ENCODE results near the gene TEAD2. TPM values are rescaled to one million over a fixed set of nuclear protein-coding genes. Genes with fewer than 3 reads are reported as not detected.

The TEAD2 gene
- total RNA-seq, 1 experiment from 2014 or later: 106 TPM

DNA sequence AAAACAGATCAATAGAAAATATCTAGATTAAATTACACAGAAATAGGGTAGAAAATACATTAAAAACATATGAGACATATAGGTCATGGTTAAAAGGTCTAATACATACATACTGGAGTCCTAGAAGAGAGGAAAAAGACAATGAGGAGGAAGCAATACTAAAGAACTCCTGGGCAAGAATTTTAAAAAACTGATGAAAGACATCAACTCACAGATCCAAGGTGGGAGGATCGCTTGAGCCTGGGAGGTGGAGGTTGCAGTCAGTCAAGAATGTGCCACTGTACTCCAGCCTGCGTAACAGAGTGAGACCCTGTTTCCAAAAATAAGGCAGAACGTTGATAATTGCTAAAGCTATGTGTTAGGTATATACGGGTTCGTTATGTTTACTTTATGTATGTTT is 20.4 kb upstream of the TEAD2 start:
- DNase-seq (ENCODE audit: low spot score) (no peak), ATAC-seq (no peak)
- ChIA-PET POLR2A (no interaction called here), CTCF (interaction anchor here (1.4 kb wide), 1 partner anchor 93 kb away, joined by 4 read pairs; no protein-coding TSS in a partner anchor)
- H3K27me3 Mint-ChIP-seq (ENCODE audit: low read depth): peaks cover 14% of the 10 kb centered on the region
- no peaks in the 10 kb centered on the region; the same call in 1 of the 2 replicates for H3K4me1 Mint-ChIP-seq
- TF ChIP-seq, protein P1, sequence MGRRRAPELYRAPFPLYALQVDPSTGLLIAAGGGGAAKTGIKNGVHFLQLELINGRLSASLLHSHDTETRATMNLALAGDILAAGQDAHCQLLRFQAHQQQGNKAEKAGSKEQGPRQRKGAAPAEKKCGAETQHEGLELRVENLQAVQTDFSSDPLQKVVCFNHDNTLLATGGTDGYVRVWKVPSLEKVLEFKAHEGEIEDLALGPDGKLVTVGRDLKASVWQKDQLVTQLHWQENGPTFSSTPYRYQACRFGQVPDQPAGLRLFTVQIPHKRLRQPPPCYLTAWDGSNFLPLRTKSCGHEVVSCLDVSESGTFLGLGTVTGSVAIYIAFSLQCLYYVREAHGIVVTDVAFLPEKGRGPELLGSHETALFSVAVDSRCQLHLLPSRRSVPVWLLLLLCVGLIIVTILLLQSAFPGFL (CRISPR knock-in tag; IDR thresholded peaks at IDR 0.05; ENCODE audit: borderline replicate concordance): no peak
- TF ChIP-seq, protein P2, sequence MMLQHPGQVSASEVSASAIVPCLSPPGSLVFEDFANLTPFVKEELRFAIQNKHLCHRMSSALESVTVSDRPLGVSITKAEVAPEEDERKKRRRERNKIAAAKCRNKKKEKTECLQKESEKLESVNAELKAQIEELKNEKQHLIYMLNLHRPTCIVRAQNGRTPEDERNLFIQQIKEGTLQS (CRISPR knock-in tag; conservative IDR thresholded peaks at IDR 0.05): no peak
- TF ChIP-seq, protein P3, sequence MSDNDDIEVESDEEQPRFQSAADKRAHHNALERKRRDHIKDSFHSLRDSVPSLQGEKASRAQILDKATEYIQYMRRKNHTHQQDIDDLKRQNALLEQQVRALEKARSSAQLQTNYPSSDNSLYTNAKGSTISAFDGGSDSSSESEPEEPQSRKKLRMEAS (CRISPR knock-in tag; IDR thresholded peaks at IDR 0.05): no peak
- TF ChIP-seq TCF7 (CRISPR knock-in tag; IDR thresholded peaks at IDR 0.05; ENCODE audit: low read depth) (no peak), IRF2 (CRISPR knock-in tag; IDR thresholded peaks at IDR 0.05; ENCODE audit: borderline replicate concordance, low read depth) (no peak)
- TF ChIP-seq, protein P4, sequence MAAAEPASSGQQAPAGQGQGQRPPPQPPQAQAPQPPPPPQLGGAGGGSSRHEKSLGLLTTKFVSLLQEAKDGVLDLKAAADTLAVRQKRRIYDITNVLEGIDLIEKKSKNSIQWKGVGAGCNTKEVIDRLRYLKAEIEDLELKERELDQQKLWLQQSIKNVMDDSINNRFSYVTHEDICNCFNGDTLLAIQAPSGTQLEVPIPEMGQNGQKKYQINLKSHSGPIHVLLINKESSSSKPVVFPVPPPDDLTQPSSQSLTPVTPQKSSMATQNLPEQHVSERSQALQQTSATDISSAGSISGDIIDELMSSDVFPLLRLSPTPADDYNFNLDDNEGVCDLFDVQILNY (CRISPR knock-in tag; IDR thresholded peaks at IDR 0.05): no peak
- TF ChIP-seq, protein P5, sequence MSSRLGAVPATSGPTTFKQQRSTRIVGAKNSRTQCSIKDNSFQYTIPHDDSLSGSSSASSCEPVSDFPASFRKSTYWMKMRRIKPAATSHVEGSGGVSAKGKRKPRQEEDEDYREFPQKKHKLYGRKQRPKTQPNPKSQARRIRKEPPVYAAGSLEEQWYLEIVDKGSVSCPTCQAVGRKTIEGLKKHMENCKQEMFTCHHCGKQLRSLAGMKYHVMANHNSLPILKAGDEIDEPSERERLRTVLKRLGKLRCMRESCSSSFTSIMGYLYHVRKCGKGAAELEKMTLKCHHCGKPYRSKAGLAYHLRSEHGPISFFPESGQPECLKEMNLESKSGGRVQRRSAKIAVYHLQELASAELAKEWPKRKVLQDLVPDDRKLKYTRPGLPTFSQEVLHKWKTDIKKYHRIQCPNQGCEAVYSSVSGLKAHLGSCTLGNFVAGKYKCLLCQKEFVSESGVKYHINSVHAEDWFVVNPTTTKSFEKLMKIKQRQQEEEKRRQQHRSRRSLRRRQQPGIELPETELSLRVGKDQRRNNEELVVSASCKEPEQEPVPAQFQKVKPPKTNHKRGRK (CRISPR knock-in tag; IDR thresholded peaks at IDR 0.05; ENCODE audit: borderline replicate concordance): no peak
- H3K27ac Mint-ChIP-seq: no peak overlapping the region
- peaks cover 2% of the 10 kb centered on the region; the same call in 1 of the 2 replicates for H3K36me3 Mint-ChIP-seq
- peaks cover 18% of the 10 kb centered on the region for H3K9me3 Mint-ChIP-seq
- no peak overlapping the region for H3K4me3 Mint-ChIP-seq

DNA sequence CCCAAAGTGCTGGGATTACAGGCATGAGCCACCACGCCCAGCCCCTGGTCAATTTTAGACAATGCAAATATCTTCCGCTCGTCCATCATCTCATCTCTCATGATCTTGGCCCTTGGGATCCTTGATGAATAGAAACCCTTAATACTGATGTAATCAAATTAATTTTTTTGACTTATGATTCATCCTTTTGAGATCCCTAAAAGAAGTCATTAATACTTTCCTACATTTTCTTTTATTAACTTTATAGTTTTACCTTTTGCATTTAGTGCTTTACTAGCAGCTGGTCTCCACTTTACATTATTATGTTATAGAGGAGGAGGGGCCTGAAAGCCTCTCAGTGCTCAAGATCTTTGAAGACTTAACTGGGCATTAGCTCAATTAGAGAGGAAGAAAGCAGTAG is 18.2 kb upstream of the TEAD2 start:
- DNase-seq (ENCODE audit: low spot score) (no peak), ATAC-seq (no peak)
- no peak overlapping the region for H3K27ac Mint-ChIP-seq
- H3K4me1 Mint-ChIP-seq: no peaks in the 10 kb centered on the region
- H3K27me3 Mint-ChIP-seq (ENCODE audit: low read depth): peaks cover 24% of the 10 kb centered on the region
- no peak overlapping the region for H3K4me3 Mint-ChIP-seq
- peaks cover 18% of the 10 kb centered on the region for H3K9me3 Mint-ChIP-seq
- H3K36me3 Mint-ChIP-seq: peaks cover 2% of the 10 kb centered on the region; the same call in 1 of the 2 replicates
- ChIA-PET POLR2A (no interaction called here), CTCF (no interaction called here)
- no peak for TF ChIP-seq ETV6 (CRISPR knock-in tag; IDR thresholded peaks at IDR 0.05)
- TF ChIP-seq GTF2I (CRISPR knock-in tag; conservative IDR thresholded peaks at IDR 0.05): no peak
- TF ChIP-seq ZNF416 (CRISPR knock-in tag; IDR thresholded peaks at IDR 0.05): no peak
- TF ChIP-seq, protein P6, sequence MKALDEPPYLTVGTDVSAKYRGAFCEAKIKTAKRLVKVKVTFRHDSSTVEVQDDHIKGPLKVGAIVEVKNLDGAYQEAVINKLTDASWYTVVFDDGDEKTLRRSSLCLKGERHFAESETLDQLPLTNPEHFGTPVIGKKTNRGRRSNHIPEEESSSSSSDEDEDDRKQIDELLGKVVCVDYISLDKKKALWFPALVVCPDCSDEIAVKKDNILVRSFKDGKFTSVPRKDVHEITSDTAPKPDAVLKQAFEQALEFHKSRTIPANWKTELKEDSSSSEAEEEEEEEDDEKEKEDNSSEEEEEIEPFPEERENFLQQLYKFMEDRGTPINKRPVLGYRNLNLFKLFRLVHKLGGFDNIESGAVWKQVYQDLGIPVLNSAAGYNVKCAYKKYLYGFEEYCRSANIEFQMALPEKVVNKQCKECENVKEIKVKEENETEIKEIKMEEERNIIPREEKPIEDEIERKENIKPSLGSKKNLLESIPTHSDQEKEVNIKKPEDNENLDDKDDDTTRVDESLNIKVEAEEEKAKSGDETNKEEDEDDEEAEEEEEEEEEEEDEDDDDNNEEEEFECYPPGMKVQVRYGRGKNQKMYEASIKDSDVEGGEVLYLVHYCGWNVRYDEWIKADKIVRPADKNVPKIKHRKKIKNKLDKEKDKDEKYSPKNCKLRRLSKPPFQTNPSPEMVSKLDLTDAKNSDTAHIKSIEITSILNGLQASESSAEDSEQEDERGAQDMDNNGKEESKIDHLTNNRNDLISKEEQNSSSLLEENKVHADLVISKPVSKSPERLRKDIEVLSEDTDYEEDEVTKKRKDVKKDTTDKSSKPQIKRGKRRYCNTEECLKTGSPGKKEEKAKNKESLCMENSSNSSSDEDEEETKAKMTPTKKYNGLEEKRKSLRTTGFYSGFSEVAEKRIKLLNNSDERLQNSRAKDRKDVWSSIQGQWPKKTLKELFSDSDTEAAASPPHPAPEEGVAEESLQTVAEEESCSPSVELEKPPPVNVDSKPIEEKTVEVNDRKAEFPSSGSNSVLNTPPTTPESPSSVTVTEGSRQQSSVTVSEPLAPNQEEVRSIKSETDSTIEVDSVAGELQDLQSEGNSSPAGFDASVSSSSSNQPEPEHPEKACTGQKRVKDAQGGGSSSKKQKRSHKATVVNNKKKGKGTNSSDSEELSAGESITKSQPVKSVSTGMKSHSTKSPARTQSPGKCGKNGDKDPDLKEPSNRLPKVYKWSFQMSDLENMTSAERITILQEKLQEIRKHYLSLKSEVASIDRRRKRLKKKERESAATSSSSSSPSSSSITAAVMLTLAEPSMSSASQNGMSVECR (CRISPR knock-in tag; IDR thresholded peaks at IDR 0.05; ENCODE audit: borderline replicate concordance): no peak
- no peak for TF ChIP-seq NFYB (CRISPR knock-in tag; conservative IDR thresholded peaks at IDR 0.05; ENCODE audit: low read depth)
- no peak for TF ChIP-seq FOXP1 (CRISPR knock-in tag; IDR thresholded peaks at IDR 0.05; ENCODE audit: borderline replicate concordance)
- no peak for TF ChIP-seq TCF7 (CRISPR knock-in tag; IDR thresholded peaks at IDR 0.05; ENCODE audit: low read depth)
- TF ChIP-seq, protein P7, sequence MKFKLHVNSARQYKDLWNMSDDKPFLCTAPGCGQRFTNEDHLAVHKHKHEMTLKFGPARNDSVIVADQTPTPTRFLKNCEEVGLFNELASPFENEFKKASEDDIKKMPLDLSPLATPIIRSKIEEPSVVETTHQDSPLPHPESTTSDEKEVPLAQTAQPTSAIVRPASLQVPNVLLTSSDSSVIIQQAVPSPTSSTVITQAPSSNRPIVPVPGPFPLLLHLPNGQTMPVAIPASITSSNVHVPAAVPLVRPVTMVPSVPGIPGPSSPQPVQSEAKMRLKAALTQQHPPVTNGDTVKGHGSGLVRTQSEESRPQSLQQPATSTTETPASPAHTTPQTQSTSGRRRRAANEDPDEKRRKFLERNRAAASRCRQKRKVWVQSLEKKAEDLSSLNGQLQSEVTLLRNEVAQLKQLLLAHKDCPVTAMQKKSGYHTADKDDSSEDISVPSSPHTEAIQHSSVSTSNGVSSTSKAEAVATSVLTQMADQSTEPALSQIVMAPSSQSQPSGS (CRISPR knock-in tag; IDR thresholded peaks at IDR 0.05; ENCODE audit: borderline replicate concordance, low read depth): no peak
- TF ChIP-seq GABPB1 (CRISPR knock-in tag; IDR thresholded peaks at IDR 0.05): no peak
- TF ChIP-seq, protein P8, sequence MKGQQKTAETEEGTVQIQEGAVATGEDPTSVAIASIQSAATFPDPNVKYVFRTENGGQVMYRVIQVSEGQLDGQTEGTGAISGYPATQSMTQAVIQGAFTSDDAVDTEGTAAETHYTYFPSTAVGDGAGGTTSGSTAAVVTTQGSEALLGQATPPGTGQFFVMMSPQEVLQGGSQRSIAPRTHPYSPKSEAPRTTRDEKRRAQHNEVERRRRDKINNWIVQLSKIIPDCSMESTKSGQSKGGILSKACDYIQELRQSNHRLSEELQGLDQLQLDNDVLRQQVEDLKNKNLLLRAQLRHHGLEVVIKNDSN (CRISPR knock-in tag; IDR thresholded peaks at IDR 0.05): no peak
- TF ChIP-seq SP1 (CRISPR knock-in tag; conservative IDR thresholded peaks at IDR 0.05): no peak
- no peak for TF ChIP-seq NR3C1 (CRISPR knock-in tag; conservative IDR thresholded peaks at IDR 0.05; ENCODE audit: low read depth)
- no peak for TF ChIP-seq TEAD4 (CRISPR knock-in tag; IDR thresholded peaks at IDR 0.05)
- TF ChIP-seq, protein P9, sequence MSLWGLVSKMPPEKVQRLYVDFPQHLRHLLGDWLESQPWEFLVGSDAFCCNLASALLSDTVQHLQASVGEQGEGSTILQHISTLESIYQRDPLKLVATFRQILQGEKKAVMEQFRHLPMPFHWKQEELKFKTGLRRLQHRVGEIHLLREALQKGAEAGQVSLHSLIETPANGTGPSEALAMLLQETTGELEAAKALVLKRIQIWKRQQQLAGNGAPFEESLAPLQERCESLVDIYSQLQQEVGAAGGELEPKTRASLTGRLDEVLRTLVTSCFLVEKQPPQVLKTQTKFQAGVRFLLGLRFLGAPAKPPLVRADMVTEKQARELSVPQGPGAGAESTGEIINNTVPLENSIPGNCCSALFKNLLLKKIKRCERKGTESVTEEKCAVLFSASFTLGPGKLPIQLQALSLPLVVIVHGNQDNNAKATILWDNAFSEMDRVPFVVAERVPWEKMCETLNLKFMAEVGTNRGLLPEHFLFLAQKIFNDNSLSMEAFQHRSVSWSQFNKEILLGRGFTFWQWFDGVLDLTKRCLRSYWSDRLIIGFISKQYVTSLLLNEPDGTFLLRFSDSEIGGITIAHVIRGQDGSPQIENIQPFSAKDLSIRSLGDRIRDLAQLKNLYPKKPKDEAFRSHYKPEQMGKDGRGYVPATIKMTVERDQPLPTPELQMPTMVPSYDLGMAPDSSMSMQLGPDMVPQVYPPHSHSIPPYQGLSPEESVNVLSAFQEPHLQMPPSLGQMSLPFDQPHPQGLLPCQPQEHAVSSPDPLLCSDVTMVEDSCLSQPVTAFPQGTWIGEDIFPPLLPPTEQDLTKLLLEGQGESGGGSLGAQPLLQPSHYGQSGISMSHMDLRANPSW (CRISPR knock-in tag; conservative IDR thresholded peaks at IDR 0.05; ENCODE audit: low read depth): no peak

All from WTC11 (cell line).